Esophagus muscularis mucosa (tissue), 2 donors: ENCODE measurements around the gene MAD1L1.

ENCODE experiments used
- EP300 ChIP-seq: sonication (generic); formaldehyde crosslinking; IDR thresholded peaks from one replicate; pipeline ENCODE4 v1.6.1; 2017; ENCODE audit warnings: antibody characterized with exemption
- POLR2A ChIP-seq: fragments of 450-650 bp; IDR thresholded peaks from one replicate; pipeline ENCODE4 v1.6.1; 2017; ENCODE audit warnings: antibody characterized with exemption, moderate library complexity, mild to moderate bottlenecking, low read depth

DNA sequence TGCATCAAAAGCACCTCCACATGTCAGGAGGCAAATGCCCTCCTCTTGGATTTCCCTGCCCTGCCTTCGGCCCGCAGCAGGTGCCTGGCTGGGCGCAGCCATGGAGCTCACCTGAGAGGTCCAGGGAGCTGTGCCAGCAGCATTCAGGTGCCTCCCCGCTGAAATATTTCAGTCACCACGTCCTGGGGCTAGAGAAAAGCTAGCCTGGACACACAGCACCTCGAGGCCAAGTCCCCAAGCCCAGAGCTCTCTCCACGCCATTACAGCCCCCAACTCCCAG lies 102.7 kb downstream of the MAD1L1 start:
- TF ChIP-seq POLR2A = no peak
- TF ChIP-seq EP300 = no peak
